Stimulated activated CD4-positive, alpha-beta T cell treated with anti-CD3 and anti-CD28 coated beads, Interleukin-2, amount 100 ng/mL, for 48 hours (primary cell): ENCODE data around the gene GKN1.
"Not testable (repeated sequence)": the region's sequence is repeated elsewhere in the genome, so short reads cannot be mapped to it uniquely, and the experiment has no call there.

Experiments used
- DNase-seq, 2 donors: peaks; one replicate each; pipeline ENCODE4 v3.0.0-alpha.2; 2020

GKN1 gene, protein sequence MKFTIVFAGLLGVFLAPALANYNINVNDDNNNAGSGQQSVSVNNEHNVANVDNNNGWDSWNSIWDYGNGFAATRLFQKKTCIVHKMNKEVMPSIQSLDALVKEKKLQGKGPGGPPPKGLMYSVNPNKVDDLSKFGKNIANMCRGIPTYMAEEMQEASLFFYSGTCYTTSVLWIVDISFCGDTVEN

DNA sequence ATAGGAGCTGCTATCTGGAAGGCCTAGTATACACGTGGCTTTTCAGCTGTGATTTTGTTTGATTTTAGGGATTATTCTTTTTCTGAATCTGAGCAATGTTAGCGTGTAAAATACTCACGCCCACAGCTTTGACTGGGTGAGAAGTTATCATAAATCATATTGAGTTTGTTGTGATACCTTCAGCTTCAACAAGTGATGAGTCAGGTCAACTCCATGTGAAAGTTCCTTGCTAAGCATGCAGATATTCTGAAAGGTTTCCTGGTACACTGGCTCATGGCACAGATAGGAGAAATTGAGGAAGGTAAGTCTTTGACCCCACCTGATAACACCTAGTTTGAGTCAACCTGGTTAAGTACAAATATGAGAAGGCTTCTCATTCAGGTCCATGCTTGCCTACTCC, at the start of gene GKN1:
GKN1 (plus strand) TSS at position 386 of the 400 bp plus-strand sequence. CDS start 42 bp downstream, outside the sequence.
- no peak for DNase-seq

DNA sequence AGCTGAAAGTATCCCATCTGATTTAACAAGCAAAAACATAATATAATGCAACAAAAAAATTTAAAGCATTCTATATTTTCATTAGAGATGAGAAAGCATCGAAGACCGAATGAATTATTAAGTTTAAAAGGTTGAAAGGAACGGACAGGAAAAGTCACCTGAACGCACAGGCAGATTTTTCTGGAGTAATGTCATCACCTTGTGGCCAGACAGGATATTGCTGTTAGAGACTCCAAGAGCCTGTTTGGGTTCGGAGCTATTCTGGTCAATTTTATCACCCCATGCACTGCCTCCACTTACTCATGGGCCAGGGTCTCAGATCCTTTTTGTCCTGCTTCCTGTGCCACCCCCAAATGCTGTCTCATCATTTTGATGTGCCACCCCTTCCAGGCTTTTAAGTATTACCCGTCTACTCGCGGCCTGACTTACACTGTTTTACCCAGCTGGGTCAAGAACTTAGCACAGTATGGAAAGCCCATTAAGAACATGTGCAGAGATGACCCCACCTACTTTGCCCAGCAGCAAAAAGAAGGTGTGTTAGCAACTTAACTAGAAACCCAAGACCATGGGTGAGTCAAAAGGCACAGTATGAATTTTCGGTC, 49.0 kb upstream of the GKN1 start:
- DNase-seq: peak; percentile 38 to 58

DNA sequence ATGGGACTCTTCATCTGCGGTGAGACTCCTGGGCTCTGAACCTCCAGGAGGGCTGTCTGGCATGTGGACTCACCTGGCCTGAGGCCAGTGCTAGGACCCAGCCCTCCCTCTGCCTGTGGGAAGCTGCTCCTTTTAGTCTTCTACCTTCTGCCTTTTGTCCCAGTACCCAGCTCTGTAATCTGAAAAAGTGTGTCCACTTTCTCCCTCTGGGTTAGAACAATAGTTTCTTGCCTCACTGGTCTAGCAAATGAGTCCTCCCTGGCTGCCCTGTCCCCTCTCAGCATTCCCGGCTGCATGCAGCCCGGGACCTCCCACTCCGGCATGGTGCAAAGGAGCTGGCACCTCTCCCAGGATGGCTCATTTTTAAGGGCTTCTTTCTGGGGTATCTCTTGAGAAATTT, 47.6 kb upstream of the GKN1 start:
- no peak for DNase-seq

DNA sequence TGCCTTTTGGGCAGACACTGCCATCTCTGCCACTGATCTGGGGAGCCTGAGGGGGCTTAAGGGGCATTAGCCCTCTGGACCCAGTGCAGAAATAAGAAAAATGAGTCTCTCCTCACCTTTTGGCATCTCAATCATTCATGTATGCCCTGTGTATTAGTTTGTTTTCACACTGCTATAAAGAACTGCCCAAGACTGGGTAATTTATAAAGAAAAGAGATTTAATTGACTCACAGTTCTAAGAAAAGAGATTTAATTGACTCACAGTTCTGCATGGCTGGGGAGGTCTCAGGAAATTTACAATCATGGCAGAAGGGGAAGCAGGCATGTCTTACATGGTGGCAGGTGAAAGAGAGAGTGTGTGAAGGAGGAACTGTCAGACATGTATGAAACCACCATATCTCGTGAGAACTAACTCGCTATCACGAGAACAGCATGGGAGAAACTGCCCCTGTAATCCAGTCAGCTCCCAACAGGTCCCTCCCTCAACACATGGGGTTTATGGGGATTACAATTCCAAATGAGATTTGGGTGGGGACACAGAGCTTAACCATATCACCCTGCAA, 43.2 kb upstream of the GKN1 start:
- DNase-seq: no peak

DNA sequence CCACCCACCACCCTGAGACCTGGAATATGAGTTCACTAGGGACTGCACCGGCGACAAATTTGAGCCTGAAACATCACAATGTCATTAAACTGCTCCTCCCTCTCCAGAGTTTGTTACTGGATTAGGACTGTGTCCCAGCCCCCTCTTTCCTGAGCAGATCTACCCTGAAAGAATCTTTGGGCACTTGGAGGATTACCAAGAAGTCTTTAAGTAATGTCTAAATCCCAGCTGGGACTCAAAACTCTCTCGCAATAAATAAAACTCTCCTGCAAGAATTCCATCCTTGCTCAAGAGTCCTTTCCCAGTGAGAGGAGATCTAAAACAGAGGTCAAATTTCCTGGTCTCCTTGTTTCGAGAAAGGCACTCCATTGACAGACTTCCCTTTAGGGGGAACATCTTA, 42.6 kb upstream of the GKN1 start:
- DNase-seq: no peak

DNA sequence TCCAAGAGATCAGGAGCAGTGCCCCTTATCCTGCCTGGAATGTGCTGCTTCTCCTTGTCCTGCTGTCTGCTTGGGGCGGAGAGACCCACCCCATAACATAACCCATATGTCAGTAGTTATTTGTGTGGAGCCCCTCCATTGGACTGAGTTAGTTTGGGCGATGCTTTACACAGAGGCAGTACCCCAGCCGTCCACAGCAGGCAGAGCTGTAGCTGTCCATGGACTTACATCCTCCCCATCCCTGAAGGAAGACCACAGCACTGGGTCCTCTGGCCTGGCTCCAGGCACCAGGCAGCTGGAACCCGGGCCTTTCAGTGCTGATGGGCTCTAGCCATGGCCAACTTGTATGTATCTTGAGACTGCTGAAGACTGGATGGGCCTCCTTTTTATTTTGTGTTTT, 42.0 kb upstream of the GKN1 start:
- no peak for DNase-seq

DNA sequence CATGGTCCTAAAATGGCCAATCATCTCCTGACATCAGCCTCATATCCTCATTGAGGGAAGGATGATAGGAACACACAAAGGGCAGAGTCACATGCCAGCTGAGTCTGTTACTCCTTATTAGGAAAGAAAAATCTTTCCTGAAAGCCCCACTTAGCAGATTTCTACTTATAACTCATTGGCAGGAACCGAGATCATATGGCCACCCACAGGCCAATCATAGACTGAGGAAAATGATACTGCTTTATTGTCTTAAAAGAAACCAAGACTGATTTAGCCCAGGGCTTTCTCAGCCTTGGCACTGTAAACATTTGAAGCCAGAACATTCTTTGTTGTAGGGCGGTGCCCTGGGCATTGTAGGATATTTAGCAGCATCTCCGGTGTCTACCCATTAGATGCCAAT, 40.4 kb upstream of the GKN1 start:
- no peak for DNase-seq

DNA sequence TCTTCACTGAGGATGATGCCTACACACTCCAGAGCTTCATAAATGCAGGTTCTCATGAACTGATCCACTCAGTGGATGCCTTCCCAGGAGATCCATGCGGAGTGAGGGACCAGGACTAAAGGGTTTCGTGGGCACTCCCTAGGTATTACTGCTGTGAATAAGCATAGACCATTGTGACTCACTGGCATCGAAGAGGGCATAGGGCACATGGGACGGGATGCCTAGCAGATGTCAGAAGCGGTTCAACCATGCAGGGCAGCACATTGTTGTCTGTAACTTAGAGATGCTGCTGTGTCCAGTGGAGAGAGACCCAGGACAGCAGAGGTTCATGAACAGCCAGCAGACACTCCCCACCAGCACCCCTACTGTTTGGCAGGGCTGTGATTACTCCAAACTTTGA, 39.0 kb upstream of the GKN1 start:
- no peak for DNase-seq

DNA sequence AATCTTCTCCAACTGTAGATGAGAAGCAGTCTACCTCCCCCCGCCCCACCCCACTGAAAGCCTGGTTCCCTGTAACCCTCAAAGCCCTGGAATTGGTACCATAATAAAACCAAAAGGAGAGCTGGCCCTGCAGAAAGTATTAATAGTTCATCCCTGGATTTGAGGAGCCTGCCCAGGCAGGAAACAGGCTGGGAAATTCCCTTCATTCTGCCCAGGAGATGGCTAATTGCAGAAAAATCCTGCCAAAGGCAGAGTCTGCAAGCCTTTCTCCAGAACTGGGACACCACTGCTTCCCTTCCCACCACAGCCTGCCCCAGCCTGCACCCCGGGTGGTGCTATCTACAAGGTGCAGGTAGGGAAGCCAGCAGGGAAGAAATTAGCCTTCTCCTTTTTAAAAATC, 38.0 kb upstream of the GKN1 start:
- no peak for DNase-seq

DNA sequence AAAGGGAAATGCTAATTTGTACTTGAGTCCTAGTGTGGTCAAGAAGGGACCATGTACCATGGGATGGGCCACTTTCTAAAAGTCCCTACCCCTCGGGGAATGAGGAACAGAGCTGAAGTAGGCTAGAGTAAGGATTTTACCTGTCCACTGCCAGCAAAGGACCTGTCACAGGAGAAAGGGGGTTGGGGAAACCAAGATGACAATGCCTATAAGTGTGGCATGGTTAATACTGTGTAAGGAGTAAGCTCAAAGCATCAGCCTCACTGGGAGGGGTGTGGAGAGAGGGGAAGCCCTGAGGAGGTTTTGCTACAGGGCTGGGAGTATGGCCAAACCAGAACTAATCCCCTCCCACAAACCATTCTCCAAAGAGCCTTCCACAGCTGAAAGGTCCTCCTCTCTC, 37.5 kb upstream of the GKN1 start:
- no peak for DNase-seq

DNA sequence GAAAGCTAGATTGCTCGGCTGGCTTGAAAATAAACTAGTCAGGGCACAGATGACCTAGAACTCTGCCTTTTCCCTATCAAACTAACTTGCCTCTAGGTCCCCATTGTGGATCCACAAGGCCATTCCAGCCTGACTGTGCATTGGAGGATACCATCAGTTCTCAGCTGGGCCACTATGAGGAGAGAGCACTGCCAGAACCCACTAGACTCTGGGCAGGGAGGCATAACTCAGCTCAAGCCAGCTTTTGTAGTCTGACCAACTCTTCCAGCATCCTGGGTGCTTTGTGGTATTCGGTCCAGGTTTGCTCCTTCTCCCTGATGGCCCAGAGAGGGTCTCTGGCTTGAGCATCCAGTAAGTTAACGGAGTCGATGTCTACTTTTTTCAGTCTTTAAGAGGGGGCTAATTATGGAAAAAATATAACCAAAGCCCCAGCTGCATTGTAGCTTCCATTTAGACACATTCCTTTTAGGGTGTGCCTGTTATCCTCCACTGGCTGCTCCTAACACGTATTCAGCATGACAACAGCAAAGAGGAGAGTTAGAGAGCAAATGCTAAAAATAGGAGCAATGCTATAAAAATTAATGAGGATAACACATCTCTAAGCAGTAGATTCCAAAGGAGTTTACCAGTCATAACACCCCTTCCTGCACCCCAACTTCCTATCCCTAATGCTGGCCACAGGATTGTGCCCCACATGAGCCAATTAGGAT, 36.9 kb upstream of the GKN1 start:
- no peak for DNase-seq

DNA sequence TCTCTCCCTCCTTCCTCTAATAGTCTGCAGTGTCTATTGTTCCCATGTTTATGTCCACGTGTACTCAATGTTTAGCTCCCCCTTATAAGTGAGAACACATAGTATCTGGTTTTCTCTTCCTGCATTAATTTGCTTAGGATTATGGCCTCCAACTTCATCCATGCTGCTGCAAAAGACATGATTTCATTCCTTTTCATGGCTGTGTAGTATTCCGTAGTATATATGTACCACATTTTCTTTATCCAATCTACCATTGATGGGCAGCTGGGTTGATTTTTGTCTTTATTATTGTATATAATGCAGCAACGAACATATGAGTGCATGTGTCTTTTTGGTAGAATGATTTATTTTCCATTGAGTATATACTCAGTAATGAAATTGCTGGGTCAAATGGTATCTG, 35.5 kb upstream of the GKN1 start:
- no peak for DNase-seq

DNA sequence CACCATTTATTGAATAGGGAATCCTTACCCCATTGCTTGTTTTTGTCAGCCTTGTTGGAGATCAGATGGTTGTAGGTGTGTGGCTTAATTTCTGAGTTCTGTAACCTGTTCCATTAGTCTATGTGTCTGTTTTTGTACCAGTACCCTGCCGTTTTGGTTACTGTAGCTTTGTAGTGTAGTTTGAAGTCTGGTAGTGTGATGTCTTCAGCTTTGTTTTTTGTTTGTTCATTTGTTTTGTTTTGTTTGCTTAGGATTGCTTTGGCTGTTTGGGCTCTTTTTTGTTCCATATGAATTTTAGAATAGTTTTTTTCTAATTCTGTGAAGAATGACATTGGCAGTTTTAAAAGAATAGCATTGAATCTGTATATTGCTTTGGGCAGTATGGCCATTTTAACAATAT, 34.5 kb upstream of the GKN1 start:
- DNase-seq: no peak

DNA sequence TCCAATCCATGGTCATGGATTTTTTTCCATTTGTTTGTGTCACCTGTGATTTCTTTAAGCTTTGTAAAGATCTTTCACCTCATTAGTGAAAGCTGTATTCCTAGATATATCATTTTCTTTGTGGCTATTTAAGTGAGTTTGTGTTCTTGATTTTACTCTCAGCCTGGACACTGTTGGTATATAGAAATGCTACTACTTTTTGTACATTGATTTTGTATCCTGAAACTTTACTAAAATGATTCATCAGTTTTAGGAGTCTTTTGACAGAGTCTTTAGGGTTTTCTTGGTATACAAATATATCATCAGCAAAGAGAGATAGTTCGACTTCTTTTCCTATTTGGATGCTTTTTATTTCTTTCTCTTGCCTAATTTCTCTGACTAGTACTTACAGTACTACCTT, 34.1 kb upstream of the GKN1 start:
- DNase-seq: no peak

DNA sequence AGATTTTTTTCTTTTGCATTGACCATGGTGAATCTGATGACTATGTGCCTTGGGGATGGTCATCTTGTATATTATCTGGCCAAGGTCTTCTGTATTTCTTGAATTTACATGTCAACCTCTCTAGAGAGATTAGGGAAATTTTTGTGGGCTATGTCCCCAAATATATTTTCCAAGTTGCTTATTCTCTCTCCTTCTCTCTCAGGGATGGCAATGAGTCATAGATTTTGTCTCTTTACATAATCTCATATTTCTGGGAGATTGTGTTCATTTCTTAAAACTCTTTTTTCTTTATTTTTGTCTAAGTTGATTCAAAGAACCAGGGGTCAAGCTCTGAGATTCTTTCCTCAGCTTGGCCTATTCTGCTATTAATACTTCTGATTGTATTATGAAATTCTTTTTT, 31.6 kb upstream of the GKN1 start:
- DNase-seq: no peak

DNA sequence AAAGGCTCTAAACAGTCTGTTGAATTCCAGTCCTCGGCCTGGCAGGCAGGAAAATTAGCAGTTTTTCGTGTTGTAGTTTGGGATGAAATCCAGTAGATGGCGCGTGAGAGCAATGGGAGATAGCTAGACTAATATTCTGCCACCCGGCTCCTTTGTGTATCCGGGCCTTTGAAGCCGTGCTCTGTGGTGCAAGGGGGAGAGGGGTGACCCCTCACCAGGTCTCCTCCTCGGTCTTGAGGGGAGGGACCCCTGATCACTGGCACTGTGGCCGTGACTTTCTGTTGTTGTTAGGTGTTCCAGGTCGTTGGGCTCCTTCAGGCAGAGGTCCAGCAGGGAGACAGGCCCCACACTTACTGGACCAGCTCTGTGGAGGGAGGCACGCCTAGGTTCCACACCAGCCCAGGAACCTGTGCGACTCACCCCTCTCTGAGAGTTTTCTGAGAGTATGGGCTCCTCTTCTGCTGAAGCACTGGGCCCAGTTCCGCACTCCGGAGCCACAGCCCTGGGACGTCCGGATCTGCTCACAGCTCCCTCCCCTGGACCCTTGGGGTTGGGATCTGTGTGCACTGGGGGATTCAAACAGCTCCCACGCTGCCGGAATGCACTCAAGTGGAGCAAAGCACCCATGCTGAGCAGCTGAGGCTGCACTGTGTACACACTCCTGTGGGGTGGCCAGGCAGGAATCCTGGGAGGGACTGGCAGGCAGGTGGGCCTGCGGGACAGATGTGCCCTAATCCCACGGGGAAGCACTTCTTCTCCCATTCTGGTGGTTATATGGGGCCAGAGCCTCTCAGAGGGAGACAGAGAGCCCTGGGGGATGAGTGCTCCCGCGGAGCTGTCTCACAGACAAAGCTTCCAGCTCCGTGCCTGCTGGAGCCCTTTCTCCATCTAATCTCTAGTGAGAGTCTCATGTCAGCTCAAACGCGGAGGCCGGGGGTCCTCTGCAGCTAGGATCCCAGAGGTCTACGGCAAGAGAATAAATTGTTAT, 30.6 kb upstream of the GKN1 start:
- peak; percentile 56 to 58 for DNase-seq

DNA sequence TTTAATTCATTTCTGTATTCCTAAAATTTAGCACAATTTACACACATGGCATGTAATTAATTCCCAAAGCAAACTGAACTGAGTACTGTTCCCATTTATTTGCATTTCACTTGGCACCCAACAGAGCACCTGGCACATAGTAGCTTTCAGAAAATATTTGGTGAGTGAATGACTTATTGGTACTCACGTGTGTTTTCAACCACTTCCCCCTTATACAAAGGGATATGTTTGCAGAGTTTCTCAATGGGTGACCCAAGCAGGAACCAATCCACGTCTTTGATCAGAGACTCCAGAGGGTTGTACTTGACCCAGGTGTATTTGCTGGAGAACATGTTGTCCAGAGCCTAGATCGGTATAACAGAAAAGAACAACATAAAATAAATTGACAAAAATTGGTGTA, 28.3 kb upstream of the GKN1 start:
- no peak for DNase-seq

DNA sequence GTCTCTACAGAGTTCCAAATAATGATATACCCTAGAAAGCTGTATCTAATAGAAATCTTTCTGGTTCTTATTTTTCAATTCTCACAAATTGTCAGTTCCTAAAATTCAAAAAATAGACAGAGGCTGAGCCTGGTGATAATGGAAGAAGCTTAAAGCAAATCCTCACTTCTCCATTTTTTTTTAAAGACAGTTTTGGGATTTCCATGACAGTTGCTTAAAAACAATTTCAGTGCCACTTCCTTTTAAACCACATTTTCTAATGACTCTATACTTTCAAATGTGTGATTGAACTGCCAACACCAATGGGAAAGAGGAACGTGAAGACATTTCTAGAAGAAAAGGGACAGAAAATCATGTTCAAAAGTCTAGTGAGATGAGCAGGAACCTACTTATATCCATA, 25.7 kb upstream of the GKN1 start:
- DNase-seq: no peak

DNA sequence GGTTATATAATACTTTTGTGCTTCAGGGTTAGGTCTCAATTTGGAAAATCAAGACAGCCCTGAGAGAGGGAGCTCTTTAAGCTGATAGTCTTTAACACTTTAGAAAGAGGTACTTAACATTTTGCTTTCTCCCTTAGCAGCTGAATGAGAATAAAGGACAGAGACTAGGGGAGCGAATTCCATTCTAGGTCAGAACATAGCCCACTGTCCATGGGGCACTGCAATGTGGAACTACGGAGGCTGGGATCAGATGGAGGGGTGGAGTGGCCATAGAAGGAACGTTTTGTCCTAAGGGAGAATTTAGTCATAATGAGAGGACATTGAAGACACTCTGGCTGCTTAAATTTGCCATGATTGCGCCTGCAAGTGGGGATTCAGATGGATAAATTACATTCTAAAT, 22.5 kb upstream of the GKN1 start:
- no peak for DNase-seq

DNA sequence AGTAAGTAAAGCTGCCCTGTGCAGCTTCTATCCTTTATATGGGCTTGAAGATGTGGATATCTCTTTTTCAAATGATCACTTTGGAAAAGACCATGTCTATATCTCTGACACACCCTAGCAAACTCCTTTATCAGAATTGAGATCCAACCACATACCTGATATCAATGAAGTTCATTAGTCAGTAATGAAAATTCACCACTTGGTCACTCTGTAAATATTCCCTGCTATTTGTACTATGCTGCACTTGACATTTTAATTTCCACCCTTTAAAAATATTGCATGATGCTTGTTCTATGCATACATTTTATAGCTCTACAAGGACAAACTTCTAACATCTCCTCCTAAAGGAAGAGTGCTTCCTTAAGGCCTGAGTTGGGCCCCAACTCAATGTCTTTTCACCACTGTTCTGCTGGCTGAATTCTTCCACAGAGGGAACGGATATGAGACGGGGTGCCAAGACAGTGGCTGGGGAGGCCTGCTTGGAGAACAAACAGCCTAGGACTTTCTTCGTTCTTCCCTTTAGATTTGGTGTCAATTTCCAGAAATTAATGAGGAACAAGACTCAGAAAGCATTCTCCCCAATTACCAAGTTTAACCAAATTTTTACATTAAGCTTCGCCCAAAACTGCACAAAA, 21.4 kb upstream of the GKN1 start, which contains the start of gene GKN2:
GKN2 (minus strand) TSS at position 7 of the 635 bp plus-strand sequence. CDS start 32 bp downstream, outside the sequence.
- DNase-seq: no peak

DNA sequence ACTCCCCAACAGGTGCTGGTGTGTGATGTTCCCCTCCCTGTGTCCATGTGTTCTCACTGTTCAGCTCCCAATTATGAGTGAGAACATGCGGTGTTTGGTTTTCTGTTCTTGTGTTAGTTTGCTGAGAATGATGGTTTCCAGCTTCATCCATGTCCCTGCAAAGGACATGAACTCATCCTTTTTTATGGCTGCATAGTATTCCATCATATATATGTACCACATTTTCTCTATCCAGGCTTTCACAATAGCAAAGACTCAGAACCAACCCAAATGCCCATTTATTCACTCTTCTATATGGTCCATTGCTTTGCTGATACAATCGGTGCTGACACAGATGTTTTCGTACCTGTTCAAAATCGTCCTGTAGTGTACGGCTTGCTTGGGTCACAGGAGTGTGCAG, 19.0 kb upstream of the GKN1 start:
- DNase-seq: not testable (repeated sequence)

DNA sequence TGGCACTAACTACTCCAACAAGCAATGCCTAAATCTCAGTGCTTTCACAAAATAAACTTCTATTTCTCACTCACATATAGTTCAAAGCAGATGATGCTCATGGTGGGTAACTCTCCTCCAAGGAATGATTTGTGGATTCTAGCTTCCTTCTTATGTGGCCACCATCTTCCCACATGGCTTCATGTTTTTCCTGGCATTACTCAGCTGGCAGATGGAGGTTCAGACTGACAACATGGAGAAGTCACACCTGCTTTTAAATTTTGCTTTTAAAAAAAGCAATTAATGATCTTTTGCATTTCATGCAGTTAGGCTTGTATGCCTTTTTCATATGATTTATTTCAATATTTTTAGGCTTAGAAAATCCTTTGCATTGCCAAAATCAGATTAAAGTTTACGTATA, 15.4 kb upstream of the GKN1 start:
- DNase-seq: no peak
